GM18511 (cell line): ENCODE results near the gene CRAT.
"Not testable (repeated sequence)": the region's sequence is repeated elsewhere in the genome, so short reads cannot be mapped to it uniquely, and the experiment has no call there.

Experiments
- ATAC-seq: cut with Tn5 transposase; IDR thresholded peaks from one replicate; pipeline ENCODE4 v1.9.1; 2021; ENCODE audit warnings: mild to moderate bottlenecking, moderate library complexity; ENCODE audit not compliant: unreplicated experiment

CRAT gene

GRCh38 chr9:129138476-129139232 is 28.1 kb upstream of the CRAT start:
- no peak for ATAC-seq

- ATAC-seq: no peak
Observed at GRCh38 chr9:129138144-129138462, 27.5 kb upstream of the CRAT start.

GRCh38 chr9:129137292-129138143 is 26.9 kb upstream of the CRAT start:
- no peak for ATAC-seq

GRCh38 chr9:129136446-129137035 is 25.9 kb upstream of the CRAT start:
- no peak for ATAC-seq

- no peak for ATAC-seq
Observed at GRCh38 chr9:129135476-129135875, 24.9 kb upstream of the CRAT start.

- no peak for ATAC-seq
Observed at GRCh38 chr9:129133082-129133481, 22.5 kb upstream of the CRAT start.

- no peak for ATAC-seq
Observed at GRCh38 chr9:129131300-129132145, 20.9 kb upstream of the CRAT start.

GRCh38 chr9:129130791-129131190 is 20.2 kb upstream of the CRAT start:
- no peak for ATAC-seq

GRCh38 chr9:129130271-129130670 is 19.7 kb upstream of the CRAT start:
- ATAC-seq: not testable (repeated sequence)

GRCh38 chr9:129128689-129129088 is 18.1 kb upstream of the CRAT start:
- ATAC-seq: no peak

GRCh38 chr9:129126749-129127618 is 16.4 kb upstream of the CRAT start:
- ATAC-seq: no peak

GRCh38 chr9:129125478-129125877 is 14.9 kb upstream of the CRAT start:
- no peak for ATAC-seq

- ATAC-seq: no peak
Observed at GRCh38 chr9:129124506-129125069, 14.0 kb upstream of the CRAT start.

GRCh38 chr9:129122976-129123375 is 12.4 kb upstream of the CRAT start:
- ATAC-seq: not testable (repeated sequence)

- ATAC-seq: no peak
Observed at GRCh38 chr9:129122133-129122532, 11.5 kb upstream of the CRAT start.

- no peak for ATAC-seq
Observed at GRCh38 chr9:129121483-129121882, 10.9 kb upstream of the CRAT start.

- no peak for ATAC-seq
Observed at GRCh38 chr9:129118799-129119198, 8.2 kb upstream of the CRAT start.

GRCh38 chr9:129113645-129114304 is 3.2 kb upstream of the CRAT start:
- ATAC-seq: no peak

- not testable (repeated sequence) for ATAC-seq
Observed at GRCh38 chr9:129112526-129112925, 1.9 kb upstream of the CRAT start.
